Measurements from ENCODE around the gene TPTE2. TPM values are rescaled to one million over a fixed set of nuclear protein-coding genes. Genes with fewer than 3 reads are reported as not detected.

The TPTE2 gene
- polyA plus RNA-seq, 2 of the 4 experiments (the other 2 are of a cell fraction): not detected

GRCh38 chr13:19601749-19602725 is 40.7 kb upstream of the TPTE2 start:
- Histone ChIP-seq H3K27ac (peak overlapping the region; percentile 93 to 100), H3K9me3 (no peaks in the 10 kb centered on the region), H3K4me2 (peak overlapping the region; percentile 80), H3K4me1 (peaks cover 54% of the 10 kb centered on the region), H3K4me3 (peak overlapping the region; percentile 73)
- ChIA-PET POLR2A (interaction anchor here (1.0 to 1.9 kb wide), 3 partner anchors 32 to 262 kb away, joined by 3 to 7 read pairs (median 6); partner anchors contain the start of genes MPHOSPH8, PSPC1 and ZMYM5), CTCF (interaction anchor here (1.1 to 2.2 kb wide), 5 partner anchors 14 to 36 kb away, joined by 3 to 10 read pairs (median 3); no protein-coding TSS in a partner anchor)
- peak; percentile 38 to 53 for DNase-seq (ENCODE audit: low read depth in 1 of 2, low spot score in 1 of 2)
- 13% methylated on average over 3 of the region's 108 CpGs for WGBS (ENCODE audit: missing lambda C conversion rate)
- no peak for FAIRE-seq
- ATAC-seq: peak; percentile 91
- TF ChIP-seq RNF2 (IDR thresholded peaks at IDR 0.05; ENCODE audit: borderline replicate concordance, low read depth) (0 out of 2 replicates have a peak, but pooled peaks have one; percentile 33), KDM1A (IDR thresholded peaks at IDR 0.05; ENCODE audit: low read depth) (no peak), ESRRA (IDR thresholded peaks at IDR 0.05; ENCODE audit: borderline replicate concordance, low read length) (no peak), ZC3H11A (IDR thresholded peaks at IDR 0.05) (no peak), EHF (CRISPR knock-in tag; IDR thresholded peaks at IDR 0.05) (no peak), HOXB13 (CRISPR knock-in tag; IDR thresholded peaks at IDR 0.05; ENCODE audit: low read depth) (no peak), HOXA7 (CRISPR knock-in tag; IDR thresholded peaks at IDR 0.05) (no peak), PBX3 (IDR thresholded peaks at IDR 0.05) (no peak), MAFK (IDR thresholded peaks at IDR 0.05; ENCODE audit: partially characterized antibody) (no peak), SMC3 (IDR thresholded peaks at IDR 0.05) (0 out of 3 replicates have a peak, but pooled peaks have one; percentile 15), EP300 (IDR thresholded peaks at IDR 0.05) (no peak), HDAC2 (IDR thresholded peaks at IDR 0.05) (no peak), TP53 (CRISPR knock-in tag; IDR thresholded peaks at IDR 0.05) (no peak), RARB (CRISPR knock-in tag; IDR thresholded peaks at IDR 0.05) (no peak), BCL3 (IDR thresholded peaks at IDR 0.05) (peak; percentile 14; the same call in 1 of the 3 replicates), FOXS1 (CRISPR knock-in tag; IDR thresholded peaks at IDR 0.05) (no peak), EHMT2 (IDR thresholded peaks at IDR 0.05; ENCODE audit: low read depth) (no peak), HES2 (IDR thresholded peaks at IDR 0.05) (no peak), TFCP2L1 (CRISPR knock-in tag; IDR thresholded peaks at IDR 0.05) (no peak), CTCF (IDR thresholded peaks at IDR 0.05) (peak; percentile 22; the same call in 1 of the 3 replicates), JUN (IDR thresholded peaks at IDR 0.05) (peak in 1 of 2 experiments; percentile 51; a peak in 1 of 5 replicates), NFE2L2 (conservative IDR thresholded peaks at IDR 0.05; ENCODE audit: low read length) (no peak), E2F6 (IDR thresholded peaks at IDR 0.05; ENCODE audit: borderline replicate concordance, low read depth) (0 out of 2 replicates have a peak, but pooled peaks have one; percentile 51), ZFP36 (IDR thresholded peaks at IDR 0.05; ENCODE audit: borderline replicate concordance, partially characterized antibody) (no peak), ZSCAN20 (CRISPR knock-in tag; IDR thresholded peaks at IDR 0.05) (no peak), RAD21 (conservative IDR thresholded peaks at IDR 0.05 in 1 of 2, IDR thresholded peaks at IDR 0.05 in 1 of 2) (0 out of 5 replicates have a peak, but pooled peaks of 1 of the 2 experiments have one; percentile 11), NR3C1 (IDR thresholded peaks at IDR 0.05) (no peak), ZNF302 (CRISPR knock-in tag; IDR thresholded peaks at IDR 0.05) (no peak), POLR2AphosphoS2 (conservative IDR thresholded peaks at IDR 0.05; ENCODE audit: low read length) (no peak), POLR2A (IDR thresholded peaks at IDR 0.05; ENCODE audit: low read length) (peak; percentile 68)
- TF ChIP-seq, protein P1, sequence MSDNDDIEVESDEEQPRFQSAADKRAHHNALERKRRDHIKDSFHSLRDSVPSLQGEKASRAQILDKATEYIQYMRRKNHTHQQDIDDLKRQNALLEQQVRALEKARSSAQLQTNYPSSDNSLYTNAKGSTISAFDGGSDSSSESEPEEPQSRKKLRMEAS (IDR thresholded peaks at IDR 0.05): 0 out of 2 replicates have a peak, but pooled peaks have one; percentile 60
- TF ChIP-seq, protein P2, sequence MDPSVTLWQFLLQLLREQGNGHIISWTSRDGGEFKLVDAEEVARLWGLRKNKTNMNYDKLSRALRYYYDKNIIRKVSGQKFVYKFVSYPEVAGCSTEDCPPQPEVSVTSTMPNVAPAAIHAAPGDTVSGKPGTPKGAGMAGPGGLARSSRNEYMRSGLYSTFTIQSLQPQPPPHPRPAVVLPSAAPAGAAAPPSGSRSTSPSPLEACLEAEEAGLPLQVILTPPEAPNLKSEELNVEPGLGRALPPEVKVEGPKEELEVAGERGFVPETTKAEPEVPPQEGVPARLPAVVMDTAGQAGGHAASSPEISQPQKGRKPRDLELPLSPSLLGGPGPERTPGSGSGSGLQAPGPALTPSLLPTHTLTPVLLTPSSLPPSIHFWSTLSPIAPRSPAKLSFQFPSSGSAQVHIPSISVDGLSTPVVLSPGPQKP (IDR thresholded peaks at IDR 0.05; ENCODE audit: low read depth, low read length): no peak
- TF ChIP-seq, protein P3, sequence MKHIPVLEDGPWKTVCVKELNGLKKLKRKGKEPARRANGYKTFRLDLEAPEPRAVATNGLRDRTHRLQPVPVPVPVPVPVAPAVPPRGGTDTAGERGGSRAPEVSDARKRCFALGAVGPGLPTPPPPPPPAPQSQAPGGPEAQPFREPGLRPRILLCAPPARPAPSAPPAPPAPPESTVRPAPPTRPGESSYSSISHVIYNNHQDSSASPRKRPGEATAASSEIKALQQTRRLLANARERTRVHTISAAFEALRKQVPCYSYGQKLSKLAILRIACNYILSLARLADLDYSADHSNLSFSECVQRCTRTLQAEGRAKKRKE (CRISPR knock-in tag; IDR thresholded peaks at IDR 0.05; ENCODE audit: low read depth): no peak
